ENCODE results near the gene RGL3.
"Not testable (repeated sequence)": the region's sequence is repeated elsewhere in the genome, so short reads cannot be mapped to it uniquely, and the experiment has no call there.

DNA sequence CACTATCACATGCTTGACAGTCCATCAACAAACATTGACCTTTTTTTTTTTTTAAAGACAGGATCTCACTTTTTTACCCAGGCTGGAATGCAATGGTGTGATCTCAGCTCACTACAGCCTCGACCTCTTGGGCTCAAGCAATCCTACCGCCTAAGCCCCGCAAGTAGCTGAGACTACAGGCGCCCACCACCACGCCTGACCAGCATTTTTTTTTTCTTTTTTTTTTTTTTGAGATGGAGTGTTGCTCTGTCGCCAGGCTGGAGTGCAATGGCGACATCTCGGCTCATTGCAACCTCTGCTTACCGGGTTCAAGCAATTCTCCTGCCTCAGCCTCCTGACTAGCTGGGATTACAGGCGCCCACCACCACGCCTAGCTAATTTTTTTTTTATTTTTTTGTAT, 39.8 kb upstream of the RGL3 start:
- TF ChIP-seq, protein P1, sequence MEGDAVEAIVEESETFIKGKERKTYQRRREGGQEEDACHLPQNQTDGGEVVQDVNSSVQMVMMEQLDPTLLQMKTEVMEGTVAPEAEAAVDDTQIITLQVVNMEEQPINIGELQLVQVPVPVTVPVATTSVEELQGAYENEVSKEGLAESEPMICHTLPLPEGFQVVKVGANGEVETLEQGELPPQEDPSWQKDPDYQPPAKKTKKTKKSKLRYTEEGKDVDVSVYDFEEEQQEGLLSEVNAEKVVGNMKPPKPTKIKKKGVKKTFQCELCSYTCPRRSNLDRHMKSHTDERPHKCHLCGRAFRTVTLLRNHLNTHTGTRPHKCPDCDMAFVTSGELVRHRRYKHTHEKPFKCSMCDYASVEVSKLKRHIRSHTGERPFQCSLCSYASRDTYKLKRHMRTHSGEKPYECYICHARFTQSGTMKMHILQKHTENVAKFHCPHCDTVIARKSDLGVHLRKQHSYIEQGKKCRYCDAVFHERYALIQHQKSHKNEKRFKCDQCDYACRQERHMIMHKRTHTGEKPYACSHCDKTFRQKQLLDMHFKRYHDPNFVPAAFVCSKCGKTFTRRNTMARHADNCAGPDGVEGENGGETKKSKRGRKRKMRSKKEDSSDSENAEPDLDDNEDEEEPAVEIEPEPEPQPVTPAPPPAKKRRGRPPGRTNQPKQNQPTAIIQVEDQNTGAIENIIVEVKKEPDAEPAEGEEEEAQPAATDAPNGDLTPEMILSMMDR (IDR thresholded peaks at IDR 0.05): not testable (repeated sequence)
- not testable (repeated sequence) for TF ChIP-seq POLR2A, POLR2AphosphoS5 (IDR thresholded peaks at IDR 0.05)

All from breast epithelium (tissue), 3 donors.